IPS-15b (cell line): ENCODE results near the gene JAZF1.

Experiments used
- H3K27me3 ChIP-seq: one replicate; pipeline ENCODE4 v1.6.1; 2013; ENCODE audit warnings: low read length; ENCODE audit not compliant: control insufficient read depth, insufficient read depth
- H3K36me3 ChIP-seq: one replicate; pipeline ENCODE4 v1.6.1; 2013; ENCODE audit warnings: low read length; ENCODE audit not compliant: control insufficient read depth, insufficient read depth
- H3K4me1 ChIP-seq: one replicate; pipeline ENCODE4 v1.6.1; 2013; ENCODE audit warnings: mild to moderate bottlenecking, low read length; ENCODE audit not compliant: control insufficient read depth, insufficient read depth
- H3K4me3 ChIP-seq: one replicate; pipeline ENCODE4 v1.5.1; 2013; ENCODE audit warnings: low read depth, low read length
- H3K9ac ChIP-seq: one replicate; pipeline ENCODE4 v1.6.1; 2013; ENCODE audit warnings: low read depth, mild to moderate bottlenecking, low read length
- H3K9me3 ChIP-seq: one replicate; pipeline ENCODE4 v1.6.1; 2013; ENCODE audit warnings: mild to moderate bottlenecking, low read length; ENCODE audit not compliant: control insufficient read depth, insufficient read depth

The JAZF1 gene

DNA sequence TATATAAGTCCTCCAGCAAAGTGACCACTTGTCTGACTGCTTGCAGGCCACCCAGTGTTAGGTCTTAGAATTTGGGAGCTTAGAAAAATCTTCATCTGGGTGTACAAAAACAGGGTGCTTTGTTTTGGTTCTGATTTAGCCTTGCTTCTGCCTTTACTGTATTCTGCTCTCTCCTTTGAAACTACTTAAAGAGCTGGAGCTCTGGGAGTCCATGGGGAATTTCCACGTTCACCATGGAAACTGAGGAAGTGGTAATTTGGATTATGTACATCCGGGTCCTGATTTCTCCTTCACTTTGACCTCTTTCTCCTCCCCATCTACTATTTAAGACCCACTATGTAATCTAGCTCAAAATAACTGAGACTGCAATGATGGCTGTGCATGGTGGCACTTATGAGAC lies 103.0 kb downstream of the JAZF1 start:
- no peaks in the 10 kb centered on the region for H3K36me3 ChIP-seq
- H3K4me3 ChIP-seq, result no peak overlapping the region

DNA sequence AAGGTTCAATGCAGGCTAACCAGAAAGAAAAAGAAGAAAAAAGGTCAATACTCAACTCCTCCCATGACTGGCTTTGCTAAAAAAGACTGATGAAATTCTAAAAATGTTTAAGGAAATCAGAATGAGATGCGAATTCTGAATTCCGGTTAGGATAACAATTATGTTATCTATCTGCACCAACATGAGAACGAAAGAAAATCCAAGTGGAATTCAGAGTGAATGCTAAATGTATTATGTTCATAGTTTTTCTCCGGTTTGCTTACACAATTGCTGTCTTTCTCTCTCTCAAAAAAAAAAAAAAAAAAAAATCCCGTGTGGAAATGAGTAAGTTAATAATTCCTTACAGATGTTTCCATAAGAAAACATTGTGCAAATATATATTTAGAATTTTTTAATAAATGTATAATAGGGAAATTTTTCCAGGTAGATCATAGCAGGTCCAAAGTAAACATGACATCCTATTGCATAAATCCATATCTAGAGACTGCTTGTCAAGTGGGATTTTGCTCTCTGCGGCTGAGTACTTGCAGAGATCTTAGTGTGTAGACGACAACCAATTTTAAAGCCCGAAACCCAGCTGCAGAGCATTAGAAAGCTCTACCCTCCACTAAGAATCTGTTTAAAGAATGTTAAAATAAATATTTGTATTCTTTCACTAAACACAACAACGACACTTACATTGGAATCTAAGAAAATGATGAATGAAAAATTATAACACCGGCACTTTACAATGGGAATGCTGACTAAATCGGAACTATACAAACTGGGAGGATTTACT lies 104.0 kb downstream of the JAZF1 start:
- Histone ChIP-seq H3K27me3 (no peaks in the 10 kb centered on the region), H3K4me1 (peaks cover 13% of the 10 kb centered on the region), H3K9me3 (no peaks in the 10 kb centered on the region), H3K36me3 (no peaks in the 10 kb centered on the region), H3K9ac (no peak overlapping the region), H3K4me3 (no peak overlapping the region)

More for the DNA sequence above, 103.0 kb downstream of the JAZF1 start:
- Histone ChIP-seq H3K9ac (no peak overlapping the region), H3K9me3 (no peaks in the 10 kb centered on the region), H3K4me1 (peaks cover 6% of the 10 kb centered on the region), H3K27me3 (no peaks in the 10 kb centered on the region)

DNA sequence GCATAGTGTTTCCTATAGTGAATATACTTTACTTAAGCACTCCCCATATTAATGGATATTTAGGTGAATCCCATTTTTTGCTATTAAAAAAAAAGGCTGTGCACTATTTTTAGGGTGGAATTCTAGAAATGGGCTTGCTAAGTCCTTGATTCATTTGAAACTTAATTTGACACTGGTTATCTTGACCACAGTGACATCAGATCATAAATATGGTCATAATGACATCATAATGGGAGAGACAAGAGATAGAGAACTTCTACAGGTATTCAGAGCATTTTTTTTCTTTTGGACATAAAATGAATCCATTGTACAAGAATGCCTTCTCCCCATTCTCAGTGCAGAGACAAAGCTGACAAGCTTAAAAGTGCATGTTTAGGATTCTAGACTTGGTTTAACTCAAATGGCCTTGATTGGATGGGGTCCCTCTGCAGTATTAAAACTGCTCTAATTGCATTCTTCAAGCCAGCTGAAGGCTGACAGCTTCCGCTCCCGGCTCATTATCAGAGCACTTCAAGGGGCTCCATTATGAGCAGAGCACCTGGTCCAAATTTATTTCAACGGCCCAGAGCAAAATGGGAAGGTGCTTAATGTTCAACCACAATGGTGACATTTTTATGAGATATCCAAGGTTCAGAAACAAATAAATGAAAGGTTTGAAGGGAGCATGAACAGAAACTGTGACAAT lies 104.8 kb downstream of the JAZF1 start:
- Histone ChIP-seq H3K9ac (no peak overlapping the region), H3K4me3 (no peak overlapping the region), H3K27me3 (no peaks in the 10 kb centered on the region), H3K4me1 (peaks cover 15% of the 10 kb centered on the region), H3K36me3 (no peaks in the 10 kb centered on the region), H3K9me3 (no peaks in the 10 kb centered on the region)

DNA sequence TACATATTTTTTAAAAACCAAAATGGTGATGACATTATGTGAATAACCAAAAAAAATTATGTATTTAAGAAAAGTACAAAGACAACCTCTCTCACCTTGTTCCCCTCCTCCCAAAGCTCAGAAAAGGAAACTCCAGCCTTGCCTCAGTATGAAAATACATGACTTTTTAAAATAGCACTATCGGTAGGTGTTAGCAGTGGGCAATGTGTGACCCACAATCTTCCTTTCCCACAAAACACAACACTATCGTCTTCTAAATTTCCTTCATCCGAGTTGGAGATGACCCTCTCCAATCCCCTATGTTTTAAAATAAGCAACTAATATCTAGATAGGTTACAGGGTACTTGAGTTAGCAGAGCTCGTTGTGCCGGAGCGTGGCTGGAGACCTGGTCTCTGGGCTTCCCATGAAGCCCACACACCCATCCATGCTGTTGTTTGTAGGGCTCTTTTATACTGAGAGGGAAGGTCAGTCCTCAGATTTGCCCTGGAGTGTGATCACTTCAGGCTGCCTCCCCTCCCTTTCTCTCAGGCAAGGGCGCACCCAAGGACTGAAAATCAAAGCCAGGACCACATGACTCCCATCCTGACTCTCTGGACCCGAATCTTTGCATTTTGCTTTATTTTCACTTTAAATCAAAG lies 107.6 kb downstream of the JAZF1 start:
- Histone ChIP-seq H3K9ac (no peak overlapping the region), H3K36me3 (no peaks in the 10 kb centered on the region), H3K9me3 (no peaks in the 10 kb centered on the region), H3K27me3 (no peaks in the 10 kb centered on the region), H3K4me1 (peaks cover 15% of the 10 kb centered on the region), H3K4me3 (no peak overlapping the region)

DNA sequence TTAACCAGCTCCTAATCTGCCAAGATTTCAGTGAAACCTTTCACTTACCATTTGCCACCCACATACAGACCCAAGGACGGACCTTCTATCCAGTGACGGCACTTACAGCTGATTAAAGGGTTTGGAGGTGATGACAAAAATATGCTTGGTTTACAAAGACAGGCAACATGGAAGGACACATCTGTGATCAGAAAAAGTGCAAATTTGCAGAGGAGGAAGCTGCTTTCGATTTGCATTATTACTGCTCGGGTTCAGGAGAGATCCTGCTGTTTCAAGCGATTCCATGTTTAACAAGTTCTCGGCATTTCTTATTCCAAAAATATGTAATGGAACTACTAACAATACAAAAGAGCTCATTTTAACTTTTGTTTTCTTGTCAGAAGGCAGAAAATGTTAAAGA lies 109.0 kb downstream of the JAZF1 start:
- H3K9ac ChIP-seq, result no peak overlapping the region
- H3K27me3 ChIP-seq, result no peaks in the 10 kb centered on the region
- no peaks in the 10 kb centered on the region for H3K9me3 ChIP-seq
- H3K4me3 ChIP-seq, result no peak overlapping the region
- H3K36me3 ChIP-seq, result no peaks in the 10 kb centered on the region
- peaks cover 15% of the 10 kb centered on the region for H3K4me1 ChIP-seq

DNA sequence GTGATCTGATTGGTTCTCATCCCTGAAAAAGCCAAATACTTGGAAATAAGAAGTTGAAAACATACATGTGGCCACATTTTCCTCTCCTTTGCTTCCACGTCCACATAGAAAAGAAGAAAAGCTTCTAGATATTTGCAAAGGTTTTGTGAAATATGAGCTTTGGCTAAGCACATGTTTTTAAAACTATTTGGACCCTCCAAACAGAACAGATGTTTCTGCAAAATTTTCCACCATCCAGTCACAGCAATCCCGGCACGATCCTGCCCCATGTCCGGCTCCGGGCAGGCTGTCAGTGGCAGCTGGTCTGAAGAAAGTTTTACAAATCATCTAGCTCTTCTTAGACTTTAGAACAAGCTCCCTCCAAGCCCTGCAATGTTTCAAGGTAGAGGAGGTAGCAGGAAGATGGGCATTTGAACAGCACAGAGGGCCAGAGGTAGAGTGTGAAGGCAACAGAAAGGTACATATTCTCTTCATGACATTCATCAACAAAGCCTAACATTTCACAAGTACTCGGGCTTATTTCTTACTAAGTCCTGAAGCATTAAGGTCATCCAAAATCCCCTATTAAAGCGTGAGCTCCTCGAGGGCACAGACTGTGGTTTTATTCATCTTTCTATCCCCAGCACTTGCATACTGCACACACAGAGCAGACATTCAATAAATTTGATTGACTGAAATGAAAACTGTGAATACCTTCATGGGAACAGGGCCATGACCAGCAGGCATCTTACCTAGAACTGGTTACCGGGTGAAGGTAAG lies 110.1 kb downstream of the JAZF1 start:
- no peak overlapping the region for H3K4me3 ChIP-seq
- no peak overlapping the region for H3K9ac ChIP-seq
- H3K36me3 ChIP-seq, result no peaks in the 10 kb centered on the region
- no peaks in the 10 kb centered on the region for H3K9me3 ChIP-seq
- no peaks in the 10 kb centered on the region for H3K27me3 ChIP-seq
- H3K4me1 ChIP-seq, result peaks cover 15% of the 10 kb centered on the region

DNA sequence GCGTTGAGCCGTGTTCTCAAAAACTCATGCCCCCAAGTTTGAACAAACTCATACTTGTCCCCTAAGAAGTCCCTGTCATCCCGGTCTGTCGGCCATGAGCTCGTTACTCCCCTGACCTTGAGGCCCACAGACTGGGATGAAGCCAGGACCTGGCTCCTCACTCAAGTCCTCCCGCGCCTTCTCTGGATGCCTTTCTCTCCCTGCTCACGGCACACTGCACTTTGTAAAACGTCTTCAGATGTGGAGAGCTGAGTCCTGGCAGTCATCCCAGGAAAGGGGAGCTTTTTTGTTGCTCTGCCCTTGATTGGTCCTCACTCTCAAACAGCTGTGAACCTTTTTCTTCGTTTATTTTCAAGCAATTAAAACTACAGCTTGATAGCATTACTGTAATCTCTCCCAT lies 110.8 kb downstream of the JAZF1 start:
- no peak overlapping the region for H3K4me3 ChIP-seq
- H3K9me3 ChIP-seq, result no peaks in the 10 kb centered on the region
- no peak overlapping the region for H3K9ac ChIP-seq
- no peaks in the 10 kb centered on the region for H3K27me3 ChIP-seq
- H3K36me3 ChIP-seq, result no peaks in the 10 kb centered on the region
- peaks cover 15% of the 10 kb centered on the region for H3K4me1 ChIP-seq

DNA sequence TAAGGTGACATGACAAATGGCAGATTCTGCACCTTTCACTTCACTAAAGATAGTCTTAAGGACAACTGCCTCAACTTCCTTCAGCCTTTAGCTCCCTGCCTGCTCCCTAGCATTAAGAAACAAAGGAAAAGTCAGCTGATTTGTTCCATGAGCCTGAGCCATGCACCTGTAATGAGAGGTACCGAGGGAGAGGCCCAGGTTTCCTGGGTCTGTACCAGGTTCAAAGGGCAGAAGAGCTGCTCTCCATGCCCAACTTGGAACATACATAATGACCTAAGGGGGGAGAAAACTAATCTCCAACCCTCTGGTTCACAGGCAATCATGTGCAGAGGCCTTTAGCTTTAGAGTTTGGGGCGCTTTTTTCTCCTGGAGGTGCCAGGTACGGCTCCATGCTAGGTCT lies 111.2 kb downstream of the JAZF1 start:
- Histone ChIP-seq H3K4me3 (no peak overlapping the region), H3K27me3 (no peaks in the 10 kb centered on the region), H3K9ac (no peak overlapping the region), H3K4me1 (peaks cover 15% of the 10 kb centered on the region), H3K36me3 (no peaks in the 10 kb centered on the region), H3K9me3 (no peaks in the 10 kb centered on the region)

DNA sequence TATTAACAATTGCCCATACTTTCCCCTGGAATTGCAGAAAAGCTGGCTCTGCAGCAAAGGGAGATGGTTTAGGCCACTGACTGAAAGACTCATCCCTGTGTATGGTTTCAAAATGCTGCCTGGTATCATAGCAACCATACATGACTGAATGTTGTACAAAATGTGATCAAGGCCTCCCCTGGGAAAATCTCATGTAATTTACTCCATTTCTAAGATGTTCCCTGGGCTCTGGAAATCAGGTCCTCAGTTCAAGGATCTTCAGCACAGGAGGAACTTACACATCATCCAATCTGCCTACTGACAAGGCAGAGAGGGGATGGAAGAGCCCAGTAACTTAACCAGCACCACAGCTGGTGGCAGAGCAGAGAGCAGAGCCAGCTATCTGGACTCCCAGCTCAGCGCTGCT lies 111.8 kb downstream of the JAZF1 start:
- Histone ChIP-seq H3K27me3 (no peaks in the 10 kb centered on the region), H3K9me3 (no peaks in the 10 kb centered on the region), H3K9ac (no peak overlapping the region), H3K4me3 (no peak overlapping the region), H3K4me1 (peaks cover 15% of the 10 kb centered on the region), H3K36me3 (no peaks in the 10 kb centered on the region)

DNA sequence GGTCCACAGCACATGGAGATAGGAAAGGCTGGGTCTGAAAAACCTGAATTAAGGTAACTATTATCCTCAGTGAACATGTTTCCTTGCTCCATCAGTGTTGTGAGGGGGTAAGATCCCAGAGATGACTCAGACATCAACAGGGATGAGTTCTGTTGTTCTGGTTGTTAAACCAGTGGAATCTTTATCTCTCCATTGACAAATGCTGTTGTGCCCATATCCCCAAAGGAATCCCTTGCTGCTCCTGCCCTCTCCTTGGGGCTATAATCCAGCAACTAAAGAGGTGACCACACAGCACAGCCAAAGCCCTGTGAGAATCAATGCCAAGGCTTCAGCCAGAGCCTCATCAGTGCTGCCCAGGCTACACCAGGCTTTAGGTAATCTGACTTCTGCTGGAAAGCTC lies 113.4 kb downstream of the JAZF1 start:
- Histone ChIP-seq H3K9me3 (no peaks in the 10 kb centered on the region), H3K4me1 (peaks cover 8% of the 10 kb centered on the region), H3K27me3 (no peaks in the 10 kb centered on the region), H3K9ac (no peak overlapping the region), H3K4me3 (no peak overlapping the region), H3K36me3 (no peaks in the 10 kb centered on the region)

DNA sequence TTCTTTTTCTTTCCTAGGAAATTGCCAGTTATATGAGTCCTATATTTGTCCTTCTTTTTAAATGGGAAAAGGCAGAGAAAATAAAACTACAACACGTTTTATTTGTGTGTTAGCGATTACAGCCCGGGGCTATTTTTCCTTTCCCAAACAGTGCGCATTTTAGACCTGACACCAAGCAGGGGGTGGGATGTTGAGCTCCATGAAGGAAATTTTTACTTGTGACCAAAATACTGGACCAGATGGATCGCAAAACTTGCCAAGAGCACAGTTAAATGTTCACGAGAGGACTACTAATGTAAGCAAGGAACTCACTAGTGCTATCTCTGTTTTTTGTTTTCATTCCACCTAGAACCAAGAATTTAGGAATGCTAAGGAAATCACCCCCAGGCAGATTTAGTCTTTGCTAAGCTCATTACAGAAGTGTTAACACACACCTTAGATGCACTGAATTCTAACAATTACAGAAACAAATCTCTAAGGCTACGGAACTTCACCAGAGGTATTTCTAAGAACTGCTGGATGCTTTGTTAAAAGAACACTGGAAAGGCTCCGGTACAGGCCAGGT lies 114.8 kb downstream of the JAZF1 start:
- no peak overlapping the region for H3K4me3 ChIP-seq
- H3K9ac ChIP-seq, result no peak overlapping the region
- H3K4me1 ChIP-seq, result peaks cover 9% of the 10 kb centered on the region
- H3K27me3 ChIP-seq, result no peaks in the 10 kb centered on the region
- no peaks in the 10 kb centered on the region for H3K36me3 ChIP-seq
- no peaks in the 10 kb centered on the region for H3K9me3 ChIP-seq
